ENCODE results near the gene LRRC32.

DNA sequence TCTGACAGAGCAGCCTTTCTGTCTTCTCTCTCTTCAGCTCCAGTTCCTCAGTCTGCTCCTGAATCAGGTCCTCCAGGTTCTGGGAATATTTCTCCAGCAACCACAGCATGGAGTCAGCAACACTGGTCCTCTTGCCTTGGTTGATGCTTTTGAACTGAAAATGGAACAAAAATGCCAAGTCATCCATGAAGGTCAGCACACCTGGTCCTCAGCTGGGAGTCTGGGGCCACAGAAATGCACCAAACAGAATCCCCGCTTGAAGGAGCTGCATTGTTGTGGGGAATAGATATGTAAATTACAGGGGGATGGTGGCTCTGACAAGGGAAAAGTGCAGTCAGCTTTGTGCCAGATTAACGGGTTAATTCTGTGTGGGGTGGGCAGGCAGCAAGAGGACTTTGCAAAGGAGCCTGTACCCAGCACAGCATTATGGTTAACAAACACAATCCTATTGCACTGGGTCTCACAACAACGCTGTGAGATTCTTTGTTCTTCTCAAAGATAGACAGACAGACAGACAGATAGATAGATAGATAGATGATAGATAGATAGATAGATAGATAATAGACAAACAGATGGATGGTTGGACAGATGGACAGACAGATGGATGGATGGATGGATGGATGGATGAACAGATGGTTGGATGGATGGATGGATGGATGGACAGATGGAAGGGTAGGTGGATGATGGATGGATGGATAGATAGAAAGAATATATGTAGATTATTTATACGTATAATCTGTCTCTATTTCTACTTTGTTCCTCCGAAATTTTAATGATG is 33.8 kb upstream of the LRRC32 start:
- TF ChIP-seq, protein P1, sequence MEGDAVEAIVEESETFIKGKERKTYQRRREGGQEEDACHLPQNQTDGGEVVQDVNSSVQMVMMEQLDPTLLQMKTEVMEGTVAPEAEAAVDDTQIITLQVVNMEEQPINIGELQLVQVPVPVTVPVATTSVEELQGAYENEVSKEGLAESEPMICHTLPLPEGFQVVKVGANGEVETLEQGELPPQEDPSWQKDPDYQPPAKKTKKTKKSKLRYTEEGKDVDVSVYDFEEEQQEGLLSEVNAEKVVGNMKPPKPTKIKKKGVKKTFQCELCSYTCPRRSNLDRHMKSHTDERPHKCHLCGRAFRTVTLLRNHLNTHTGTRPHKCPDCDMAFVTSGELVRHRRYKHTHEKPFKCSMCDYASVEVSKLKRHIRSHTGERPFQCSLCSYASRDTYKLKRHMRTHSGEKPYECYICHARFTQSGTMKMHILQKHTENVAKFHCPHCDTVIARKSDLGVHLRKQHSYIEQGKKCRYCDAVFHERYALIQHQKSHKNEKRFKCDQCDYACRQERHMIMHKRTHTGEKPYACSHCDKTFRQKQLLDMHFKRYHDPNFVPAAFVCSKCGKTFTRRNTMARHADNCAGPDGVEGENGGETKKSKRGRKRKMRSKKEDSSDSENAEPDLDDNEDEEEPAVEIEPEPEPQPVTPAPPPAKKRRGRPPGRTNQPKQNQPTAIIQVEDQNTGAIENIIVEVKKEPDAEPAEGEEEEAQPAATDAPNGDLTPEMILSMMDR (IDR thresholded peaks at IDR 0.05 in 4 of 5, conservative IDR thresholded peaks at IDR 0.05 in 1 of 5): no peak
- TF ChIP-seq POLR2A (IDR thresholded peaks at IDR 0.05): no peak
